ENCODE results near the gene INHBB. TPM values are rescaled to one million over a fixed set of nuclear protein-coding genes. Genes with fewer than 3 reads are reported as not detected.
A peak's percentile ranks its signal among the peaks of the same experiment; 100 is the strongest.

The INHBB gene
- polyA plus RNA-seq, 3 donors: 0.08 TPM; not detected in 2

DNA sequence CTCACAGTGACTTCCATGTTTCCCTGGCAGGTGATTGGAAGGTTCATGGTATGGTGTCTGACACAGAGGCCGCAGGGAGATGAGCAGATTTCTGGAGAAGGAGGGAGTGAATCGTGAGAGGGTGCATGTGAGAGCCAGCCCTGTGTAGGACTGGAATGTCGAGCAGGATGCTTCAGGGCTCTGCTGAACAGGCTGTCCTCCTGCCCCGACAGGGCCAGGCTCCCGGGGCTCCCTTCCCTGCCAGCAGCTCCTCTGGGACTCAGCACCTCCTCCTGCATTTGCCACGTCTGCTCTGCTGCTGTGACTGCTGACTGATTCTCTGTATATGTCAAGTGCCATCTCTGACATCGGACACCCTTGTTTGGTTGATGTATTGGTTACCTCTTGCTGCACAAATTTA is 38.5 kb upstream of the INHBB start:
- 100% methylated on average over 6 of the region's 7 CpGs for WGBS (ENCODE audit: insufficient coverage)
- Histone ChIP-seq H3K4me3 (replicated peaks in 1 of 3; ENCODE audit: low read depth in 2 of 3, low read length in 3 of 3) (no peak overlapping the region), H2AFZ (ENCODE audit: insufficient read depth, low read depth, low read length, poor library complexity, severe bottlenecking) (no peak overlapping the region), H3K36me3 (replicated peaks in 1 of 2; ENCODE audit: control insufficient read depth in 1 of 2, insufficient read depth in 2 of 2, low read length in 2 of 2) (peaks cover 5 to 14% of the 10 kb centered on the region in 2 donors), H3K27me3 (ENCODE audit: control insufficient read depth in 2 of 2, insufficient read depth in 2 of 2, low read length in 2 of 2) (no peaks in the 10 kb centered on the region), H3K79me2 (ENCODE audit: insufficient read depth, low read length) (no peaks in the 10 kb centered on the region), H3K9ac (ENCODE audit: insufficient read depth, low read length, poor library complexity, severe bottlenecking) (no peak overlapping the region), H4K20me1 (ENCODE audit: insufficient read depth, low read length) (no peaks in the 10 kb centered on the region), H3K9me3 (replicated peaks in 1 of 2; ENCODE audit: control insufficient read depth in 1 of 2, insufficient read depth in 1 of 2, low read length in 2 of 2) (no peaks in the 10 kb centered on the region), H3K4me1 (ENCODE audit: control insufficient read depth in 1 of 2, insufficient read depth in 2 of 2, low read length in 2 of 2) (peaks cover 11 to 13% of the 10 kb centered on the region in 2 donors), H3K4me2 (replicated peaks; ENCODE audit: extremely low read depth, low read length, poor library complexity, severe bottlenecking) (no peak overlapping the region), H3K27ac (ENCODE audit: low read depth in 1 of 2, low read length in 2 of 2) (no peak overlapping the region)
- Mint-ChIP-seq H3K36me3 (peaks cover 9 to 14% of the 10 kb centered on the region in 2 donors), H3K4me1 (peaks cover 19% of the 10 kb centered on the region), H3K4me3 (no peak overlapping the region), H3K27ac (peak overlapping the region in 1 of 7 donors; percentile 66), H3K9me3 (no peaks in the 10 kb centered on the region), H3K27me3 (ENCODE audit: low read depth in 3 of 3) (peaks cover 0 to 5% (median 4%) of the 10 kb centered on the region in 3 donors)
- intact Hi-C loops (cut with micrococcal nuclease): no loop called here
- TF ChIP-seq, protein P1, sequence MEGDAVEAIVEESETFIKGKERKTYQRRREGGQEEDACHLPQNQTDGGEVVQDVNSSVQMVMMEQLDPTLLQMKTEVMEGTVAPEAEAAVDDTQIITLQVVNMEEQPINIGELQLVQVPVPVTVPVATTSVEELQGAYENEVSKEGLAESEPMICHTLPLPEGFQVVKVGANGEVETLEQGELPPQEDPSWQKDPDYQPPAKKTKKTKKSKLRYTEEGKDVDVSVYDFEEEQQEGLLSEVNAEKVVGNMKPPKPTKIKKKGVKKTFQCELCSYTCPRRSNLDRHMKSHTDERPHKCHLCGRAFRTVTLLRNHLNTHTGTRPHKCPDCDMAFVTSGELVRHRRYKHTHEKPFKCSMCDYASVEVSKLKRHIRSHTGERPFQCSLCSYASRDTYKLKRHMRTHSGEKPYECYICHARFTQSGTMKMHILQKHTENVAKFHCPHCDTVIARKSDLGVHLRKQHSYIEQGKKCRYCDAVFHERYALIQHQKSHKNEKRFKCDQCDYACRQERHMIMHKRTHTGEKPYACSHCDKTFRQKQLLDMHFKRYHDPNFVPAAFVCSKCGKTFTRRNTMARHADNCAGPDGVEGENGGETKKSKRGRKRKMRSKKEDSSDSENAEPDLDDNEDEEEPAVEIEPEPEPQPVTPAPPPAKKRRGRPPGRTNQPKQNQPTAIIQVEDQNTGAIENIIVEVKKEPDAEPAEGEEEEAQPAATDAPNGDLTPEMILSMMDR (IDR thresholded peaks at IDR 0.05): no peak
- DNase-seq: no peak

DNA sequence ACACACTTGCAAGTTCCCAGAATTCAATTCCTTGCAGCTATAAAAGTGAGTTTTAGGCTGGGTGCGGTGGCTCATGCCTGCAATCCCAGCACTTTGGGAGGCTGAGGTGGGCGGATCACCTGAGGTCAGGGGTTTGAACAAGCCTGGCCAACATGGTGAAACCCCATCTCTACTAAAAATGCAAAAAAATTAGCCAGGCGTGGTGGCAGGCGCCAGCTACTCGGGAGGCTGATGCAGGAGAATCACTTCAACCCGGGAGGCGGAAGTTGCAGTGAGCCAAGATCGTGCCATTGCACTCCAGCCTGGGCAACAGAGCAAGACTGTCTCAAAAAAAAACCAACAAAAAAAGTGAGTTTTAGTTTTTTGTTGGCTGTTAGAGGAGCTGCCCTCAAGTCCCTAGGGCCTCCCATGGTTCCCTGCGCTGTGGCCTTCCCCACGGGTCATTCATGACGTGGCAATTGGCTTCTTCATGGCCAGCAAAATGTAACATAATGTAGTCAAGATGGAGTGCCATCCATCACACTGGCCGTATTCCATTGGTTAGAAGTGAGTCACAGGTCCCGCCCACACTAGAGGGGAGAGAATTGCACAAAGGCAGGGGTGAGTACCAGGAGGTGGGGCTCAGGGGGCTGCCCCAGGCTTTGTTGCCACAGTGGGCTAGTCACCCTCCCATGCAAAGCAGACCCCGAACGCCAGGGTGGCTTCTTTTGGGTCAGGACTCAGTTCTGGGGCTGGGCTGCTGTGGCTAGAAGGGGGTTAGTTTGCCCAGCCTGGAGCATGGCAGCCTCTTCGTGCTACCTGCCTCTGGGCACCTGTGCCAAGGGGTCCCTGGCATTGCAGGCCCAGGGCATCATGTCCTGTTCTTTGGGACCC is 37.7 kb upstream of the INHBB start:
- Histone ChIP-seq H3K9me3 (replicated peaks in 1 of 2; ENCODE audit: control insufficient read depth in 1 of 2, insufficient read depth in 1 of 2, low read length in 2 of 2) (no peaks in the 10 kb centered on the region), H4K20me1 (ENCODE audit: insufficient read depth, low read length) (no peaks in the 10 kb centered on the region), H3K4me1 (ENCODE audit: control insufficient read depth in 1 of 2, insufficient read depth in 2 of 2, low read length in 2 of 2) (peaks cover 18 to 20% of the 10 kb centered on the region in 2 donors), H3K4me3 (replicated peaks in 1 of 3; ENCODE audit: low read depth in 2 of 3, low read length in 3 of 3) (no peak overlapping the region), H3K4me2 (replicated peaks; ENCODE audit: extremely low read depth, low read length, poor library complexity, severe bottlenecking) (no peak overlapping the region), H2AFZ (ENCODE audit: insufficient read depth, low read depth, low read length, poor library complexity, severe bottlenecking) (no peak overlapping the region), H3K27ac (ENCODE audit: low read depth in 1 of 2, low read length in 2 of 2) (no peak overlapping the region), H3K36me3 (replicated peaks in 1 of 2; ENCODE audit: control insufficient read depth in 1 of 2, insufficient read depth in 2 of 2, low read length in 2 of 2) (peaks cover 3 to 6% of the 10 kb centered on the region in 2 donors), H3K27me3 (ENCODE audit: control insufficient read depth in 2 of 2, insufficient read depth in 2 of 2, low read length in 2 of 2) (no peaks in the 10 kb centered on the region), H3K9ac (ENCODE audit: insufficient read depth, low read length, poor library complexity, severe bottlenecking) (no peak overlapping the region), H3K79me2 (ENCODE audit: insufficient read depth, low read length) (no peaks in the 10 kb centered on the region)
- Mint-ChIP-seq H3K9me3 (no peaks in the 10 kb centered on the region), H3K4me1 (peaks cover 22% of the 10 kb centered on the region), H3K4me3 (no peak overlapping the region), H3K27ac (no peak overlapping the region), H3K27me3 (ENCODE audit: low read depth in 3 of 3) (peaks cover 0 to 10% (median 8%) of the 10 kb centered on the region in 3 donors), H3K36me3 (peaks cover 5 to 6% of the 10 kb centered on the region in 2 donors)
- DNase-seq: no peak
- intact Hi-C loops (cut with micrococcal nuclease): no loop called here
- 93% methylated on average over 9 of the region's 16 CpGs for WGBS (ENCODE audit: insufficient coverage)
- TF ChIP-seq, protein P1 (IDR thresholded peaks at IDR 0.05): no peak

Data from CD14-positive monocyte (primary cell).